CD4-positive, alpha-beta T cell treated with Interleukin-4 for 1 hour (primary cell): Measurements from ENCODE around the gene UMODL1.

Experiments used
- DNase-seq, 2 donors: peaks; one replicate each; pipeline ENCODE4 v3.0.0-alpha.2; 2020 to 2022

UMODL1 gene

GRCh38 chr21:42137191-42137904 lies 66.2 kb downstream of the UMODL1 start:
- no peak for DNase-seq

- no peak for DNase-seq
These were observed 69.2 kb downstream of the UMODL1 start for GRCh38 chr21:42140196-42140934.

GRCh38 chr21:42141643-42142042 lies 70.5 kb downstream of the UMODL1 start:
- DNase-seq, result no peak

GRCh38 chr21:42142141-42142540 lies 71.0 kb downstream of the UMODL1 start:
- DNase-seq, result no peak

GRCh38 chr21:42142627-42143026 lies 71.5 kb downstream of the UMODL1 start:
- DNase-seq, result no peak

GRCh38 chr21:42143111-42143510 lies 72.0 kb downstream of the UMODL1 start:
- DNase-seq, result no peak

GRCh38 chr21:42144221-42144620 lies 73.1 kb downstream of the UMODL1 start:
- no peak for DNase-seq

GRCh38 chr21:42144679-42145568 lies 73.8 kb downstream of the UMODL1 start:
- no peak for DNase-seq

GRCh38 chr21:42145569-42146272 lies 74.6 kb downstream of the UMODL1 start:
- peak; percentile 71 to 75 for DNase-seq

- no peak for DNase-seq
These were observed 75.2 kb downstream of the UMODL1 start for GRCh38 chr21:42146273-42146805.

GRCh38 chr21:42146821-42147220 lies 75.7 kb downstream of the UMODL1 start:
- DNase-seq, result no peak

- no peak for DNase-seq
These were observed 76.4 kb downstream of the UMODL1 start for GRCh38 chr21:42147386-42148020.

- no peak for DNase-seq
These were observed 77.0 kb downstream of the UMODL1 start for GRCh38 chr21:42148097-42148496.

- no peak for DNase-seq
These were observed 77.5 kb downstream of the UMODL1 start for GRCh38 chr21:42148584-42148983.

- DNase-seq, result peak in 1 of 2 donors; percentile 9
These were observed 78.7 kb downstream of the UMODL1 start for GRCh38 chr21:42149656-42150473.

GRCh38 chr21:42150474-42151085 lies 79.5 kb downstream of the UMODL1 start:
- peak in 1 of 2 donors; percentile 6 for DNase-seq

GRCh38 chr21:42151148-42151947 lies 80.2 kb downstream of the UMODL1 start:
- no peak for DNase-seq

GRCh38 chr21:42151948-42152220 lies 80.8 kb downstream of the UMODL1 start:
- DNase-seq, result no peak

GRCh38 chr21:42153046-42153686 lies 82.0 kb downstream of the UMODL1 start:
- no peak for DNase-seq
